ENCODE measurements around the gene POM121C. TPM values are rescaled to one million over a fixed set of nuclear protein-coding genes. Genes with fewer than 3 reads are reported as not detected.
"Not testable (repeated sequence)": the region's sequence is repeated elsewhere in the genome, so short reads cannot be mapped to it uniquely, and the experiment has no call there.

Gene POM121C
- total RNA-seq, 2 donors from 2014 or later: 73.6 to 84.4 TPM

GRCh38 chr7:75398771-75399700 is 87.1 kb downstream of the POM121C start:
- H3K9me3 ChIP-seq (ENCODE audit: control insufficient read depth, low read length, poor library complexity, severe bottlenecking); H3K36me3 Mint-ChIP-seq (ENCODE audit: low read depth); H3K27ac Mint-ChIP-seq; H3K4me3 Mint-ChIP-seq; H3K4me1 Mint-ChIP-seq; H3K27me3 Mint-ChIP-seq; DNase-seq: not testable (repeated sequence)
- peak; percentile 82 for ATAC-seq

- H3K27ac Mint-ChIP-seq; DNase-seq; H3K4me1 Mint-ChIP-seq; H3K4me3 Mint-ChIP-seq; ATAC-seq; H3K27me3 Mint-ChIP-seq; H3K36me3 Mint-ChIP-seq (ENCODE audit: low read depth); H3K9me3 ChIP-seq (ENCODE audit: control insufficient read depth, low read length, poor library complexity, severe bottlenecking): not testable (repeated sequence)
Measured at GRCh38 chr7:75397865-75398264, 88.2 kb downstream of the POM121C start.

- H3K4me3 Mint-ChIP-seq; DNase-seq; H3K27me3 Mint-ChIP-seq; H3K27ac Mint-ChIP-seq; H3K36me3 Mint-ChIP-seq (ENCODE audit: low read depth); H3K4me1 Mint-ChIP-seq; ATAC-seq; H3K9me3 ChIP-seq (ENCODE audit: control insufficient read depth, low read length, poor library complexity, severe bottlenecking): not testable (repeated sequence)
Measured at GRCh38 chr7:75395329-75395728, 90.8 kb downstream of the POM121C start, which contains the start of gene TRIM73. TSS of gene TRIM73 (plus strand) at chr7:75395629. CDS start at chr7:75398934, 3,305 bp downstream.

- not testable (repeated sequence) for H3K4me3 Mint-ChIP-seq; DNase-seq; H3K27me3 Mint-ChIP-seq; H3K27ac Mint-ChIP-seq; H3K9me3 ChIP-seq (ENCODE audit: control insufficient read depth, low read length, poor library complexity, severe bottlenecking); ATAC-seq; H3K4me1 Mint-ChIP-seq; H3K36me3 Mint-ChIP-seq (ENCODE audit: low read depth)
Measured at GRCh38 chr7:75393194-75393593, 92.9 kb downstream of the POM121C start.

- H3K36me3 Mint-ChIP-seq (ENCODE audit: low read depth); DNase-seq; H3K27me3 Mint-ChIP-seq; H3K4me3 Mint-ChIP-seq; H3K9me3 ChIP-seq (ENCODE audit: control insufficient read depth, low read length, poor library complexity, severe bottlenecking); H3K4me1 Mint-ChIP-seq; ATAC-seq; H3K27ac Mint-ChIP-seq: not testable (repeated sequence)
Measured at GRCh38 chr7:75374519-75375317, 111.4 kb downstream of the POM121C start.

- DNase-seq; H3K4me3 Mint-ChIP-seq; H3K36me3 Mint-ChIP-seq (ENCODE audit: low read depth); H3K9me3 ChIP-seq (ENCODE audit: control insufficient read depth, low read length, poor library complexity, severe bottlenecking); H3K4me1 Mint-ChIP-seq; H3K27me3 Mint-ChIP-seq; ATAC-seq; H3K27ac Mint-ChIP-seq: not testable (repeated sequence)
Measured at GRCh38 chr7:75374144-75374518, 112.0 kb downstream of the POM121C start.

GRCh38 chr7:75367313-75367712 is 118.8 kb downstream of the POM121C start:
- H3K4me3 Mint-ChIP-seq; H3K36me3 Mint-ChIP-seq (ENCODE audit: low read depth); ATAC-seq: not testable (repeated sequence)

More at GRCh38 chr7:75367313-75367712, 118.8 kb downstream of the POM121C start:
- not testable (repeated sequence) for H3K27me3 Mint-ChIP-seq; H3K9me3 ChIP-seq (ENCODE audit: control insufficient read depth, low read length, poor library complexity, severe bottlenecking); DNase-seq; H3K27ac Mint-ChIP-seq; H3K4me1 Mint-ChIP-seq

Other genes with a start within 250 kb of the POM121C start
- gene TRIM73, start 90.7 kb downstream of the POM121C start, total RNA-seq: 10 to 100 TPM; 13.7 to 19.4 TPM
- not detected for gene SPDYE5, start 6.0 kb upstream of the POM121C start, total RNA-seq